ENCODE results near the gene SPDEF. TPM values are rescaled to one million over a fixed set of nuclear protein-coding genes. Genes with fewer than 3 reads are reported as not detected.

SPDEF gene
- polyA plus RNA-seq, 1 donor (not counting 4 experiments of a cell fraction or from before 2014, with no cell fraction given), result 0.03 TPM

DNA sequence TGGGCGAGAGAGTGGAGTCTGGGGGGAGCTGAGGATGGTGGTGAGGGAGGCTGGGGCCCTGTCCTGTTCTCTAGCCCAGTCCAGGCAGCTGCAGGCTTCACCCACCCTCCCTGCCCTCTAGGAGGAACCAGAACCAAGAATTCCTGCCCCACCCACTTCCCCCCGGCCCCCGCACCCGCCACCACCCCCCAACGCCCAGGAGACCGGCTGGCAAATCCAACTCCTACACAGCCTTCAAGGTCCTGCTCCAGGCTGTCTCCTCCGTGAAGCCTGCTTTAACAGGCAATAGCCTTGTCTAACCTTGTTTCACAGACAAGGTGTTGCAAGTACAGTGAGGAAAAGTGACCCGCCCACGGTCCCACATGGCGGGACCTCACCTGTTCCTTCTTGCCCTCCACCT lies 2.4 kb downstream of the SPDEF start:
- dilution Hi-C loops (cut with MboI; ENCODE audit: extremely low pct_ligation_motif_present, low sequenced_read_pairs), result no loop called here
- Histone ChIP-seq H3K79me2 (ENCODE audit: control insufficient read depth, insufficient read depth, low read length) (no peaks in the 10 kb centered on the region), H3K4me2 (ENCODE audit: control insufficient read depth, extremely low read depth, insufficient read depth, low read depth, low read length) (no peak overlapping the region), H3K9me3 (ENCODE audit: control insufficient read depth, low read depth, low read length) (no peaks in the 10 kb centered on the region), H3K9me1 (ENCODE audit: control insufficient read depth, extremely low read depth, insufficient read depth, low read length) (no peaks in the 10 kb centered on the region), H3K27me3 (ENCODE audit: control insufficient read depth, extremely low read depth, insufficient read depth, low read length) (peaks cover 3% of the 10 kb centered on the region), H4K20me1 (ENCODE audit: control insufficient read depth, extremely low read depth, insufficient read depth, low read length) (no peaks in the 10 kb centered on the region), H3K27ac (ENCODE audit: control insufficient read depth, insufficient read depth, low read length) (no peak overlapping the region), H2AFZ (ENCODE audit: control insufficient read depth, low read length) (no peak overlapping the region), H3K4me3 (ENCODE audit: control insufficient read depth in 2 of 3, extremely low read depth in 1 of 3, insufficient read depth in 2 of 3, low read depth in 1 of 3, low read length in 3 of 3) (no peak overlapping the region), H3K4me1 (ENCODE audit: control insufficient read depth, extremely low read depth, insufficient read depth, low read length) (peaks cover 10% of the 10 kb centered on the region), H3K36me3 (ENCODE audit: control insufficient read depth in 2 of 2, extremely low read depth in 1 of 2, insufficient read depth in 2 of 2, low read length in 2 of 2) (no peaks in the 10 kb centered on the region), H3K9ac (ENCODE audit: control insufficient read depth, extremely low read depth, insufficient read depth, low read length) (no peak overlapping the region)
- FAIRE-seq (no peak), DNase-seq (ENCODE audit: low read depth, low spot score) (no peak)
- TF ChIP-seq EZH2 (IDR thresholded peaks at IDR 0.05; ENCODE audit: low read length), result no peak
- TF ChIP-seq, protein P1, sequence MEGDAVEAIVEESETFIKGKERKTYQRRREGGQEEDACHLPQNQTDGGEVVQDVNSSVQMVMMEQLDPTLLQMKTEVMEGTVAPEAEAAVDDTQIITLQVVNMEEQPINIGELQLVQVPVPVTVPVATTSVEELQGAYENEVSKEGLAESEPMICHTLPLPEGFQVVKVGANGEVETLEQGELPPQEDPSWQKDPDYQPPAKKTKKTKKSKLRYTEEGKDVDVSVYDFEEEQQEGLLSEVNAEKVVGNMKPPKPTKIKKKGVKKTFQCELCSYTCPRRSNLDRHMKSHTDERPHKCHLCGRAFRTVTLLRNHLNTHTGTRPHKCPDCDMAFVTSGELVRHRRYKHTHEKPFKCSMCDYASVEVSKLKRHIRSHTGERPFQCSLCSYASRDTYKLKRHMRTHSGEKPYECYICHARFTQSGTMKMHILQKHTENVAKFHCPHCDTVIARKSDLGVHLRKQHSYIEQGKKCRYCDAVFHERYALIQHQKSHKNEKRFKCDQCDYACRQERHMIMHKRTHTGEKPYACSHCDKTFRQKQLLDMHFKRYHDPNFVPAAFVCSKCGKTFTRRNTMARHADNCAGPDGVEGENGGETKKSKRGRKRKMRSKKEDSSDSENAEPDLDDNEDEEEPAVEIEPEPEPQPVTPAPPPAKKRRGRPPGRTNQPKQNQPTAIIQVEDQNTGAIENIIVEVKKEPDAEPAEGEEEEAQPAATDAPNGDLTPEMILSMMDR (optimal IDR thresholded peaks at IDR 0.05 in 1 of 3, IDR thresholded peaks at IDR 0.05 in 1 of 3, conservative IDR thresholded peaks at IDR 0.05 in 1 of 3; ENCODE audit: extremely low read depth in 1 of 3, insufficient read depth in 2 of 3, low read length in 3 of 3), result no peak

DNA sequence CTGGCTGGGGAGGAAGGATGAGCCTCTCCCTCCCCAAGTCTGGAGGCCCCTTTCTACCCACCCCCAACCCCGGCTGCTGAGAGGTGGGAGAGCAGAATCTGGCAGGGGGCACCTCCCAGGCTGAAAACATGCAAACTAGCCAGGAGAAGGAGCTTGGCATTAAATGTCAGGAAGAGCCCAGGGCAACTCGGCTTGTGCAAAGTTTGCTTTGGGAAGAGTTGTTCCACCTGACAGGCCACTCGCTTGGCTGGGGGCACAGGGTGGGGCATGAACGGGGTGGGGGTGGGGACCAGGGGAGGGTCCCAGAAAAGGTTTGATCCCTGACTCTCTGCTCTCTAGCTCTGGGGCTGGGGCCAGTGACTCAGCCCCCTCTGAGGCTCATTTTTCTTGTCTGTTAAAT lies 3.0 kb downstream of the SPDEF start:
- H3K27ac ChIP-seq (ENCODE audit: control insufficient read depth, insufficient read depth, low read length), result no peak overlapping the region

More for the DNA sequence above, 3.0 kb downstream of the SPDEF start:
- H3K9me3 ChIP-seq (ENCODE audit: control insufficient read depth, low read depth, low read length), result no peaks in the 10 kb centered on the region
- H4K20me1 ChIP-seq (ENCODE audit: control insufficient read depth, extremely low read depth, insufficient read depth, low read length), result no peaks in the 10 kb centered on the region
- dilution Hi-C loops (cut with MboI; ENCODE audit: extremely low pct_ligation_motif_present, low sequenced_read_pairs), result no loop called here
- no peak for TF ChIP-seq EZH2 (IDR thresholded peaks at IDR 0.05; ENCODE audit: low read length)
- TF ChIP-seq, protein P1 (optimal IDR thresholded peaks at IDR 0.05 in 1 of 3, IDR thresholded peaks at IDR 0.05 in 1 of 3, conservative IDR thresholded peaks at IDR 0.05 in 1 of 3; ENCODE audit: extremely low read depth in 1 of 3, insufficient read depth in 2 of 3, low read length in 3 of 3), result no peak
- H3K4me3 ChIP-seq (ENCODE audit: control insufficient read depth in 2 of 3, extremely low read depth in 1 of 3, insufficient read depth in 2 of 3, low read depth in 1 of 3, low read length in 3 of 3), result no peak overlapping the region
- FAIRE-seq (no peak), DNase-seq (ENCODE audit: low read depth, low spot score) (no peak)
- no peak overlapping the region for H3K9ac ChIP-seq (ENCODE audit: control insufficient read depth, extremely low read depth, insufficient read depth, low read length)
- H3K36me3 ChIP-seq (ENCODE audit: control insufficient read depth in 2 of 2, extremely low read depth in 1 of 2, insufficient read depth in 2 of 2, low read length in 2 of 2), result no peaks in the 10 kb centered on the region
- H3K9me1 ChIP-seq (ENCODE audit: control insufficient read depth, extremely low read depth, insufficient read depth, low read length), result no peaks in the 10 kb centered on the region
- H3K4me1 ChIP-seq (ENCODE audit: control insufficient read depth, extremely low read depth, insufficient read depth, low read length), result peaks cover 10% of the 10 kb centered on the region
- H3K4me2 ChIP-seq (ENCODE audit: control insufficient read depth, extremely low read depth, insufficient read depth, low read depth, low read length), result no peak overlapping the region
- peaks cover 3% of the 10 kb centered on the region for H3K27me3 ChIP-seq (ENCODE audit: control insufficient read depth, extremely low read depth, insufficient read depth, low read length)
- no peak overlapping the region for H2AFZ ChIP-seq (ENCODE audit: control insufficient read depth, low read length)
- no peaks in the 10 kb centered on the region for H3K79me2 ChIP-seq (ENCODE audit: control insufficient read depth, insufficient read depth, low read length)
